ENCODE data around the gene MOXD1.

DNA sequence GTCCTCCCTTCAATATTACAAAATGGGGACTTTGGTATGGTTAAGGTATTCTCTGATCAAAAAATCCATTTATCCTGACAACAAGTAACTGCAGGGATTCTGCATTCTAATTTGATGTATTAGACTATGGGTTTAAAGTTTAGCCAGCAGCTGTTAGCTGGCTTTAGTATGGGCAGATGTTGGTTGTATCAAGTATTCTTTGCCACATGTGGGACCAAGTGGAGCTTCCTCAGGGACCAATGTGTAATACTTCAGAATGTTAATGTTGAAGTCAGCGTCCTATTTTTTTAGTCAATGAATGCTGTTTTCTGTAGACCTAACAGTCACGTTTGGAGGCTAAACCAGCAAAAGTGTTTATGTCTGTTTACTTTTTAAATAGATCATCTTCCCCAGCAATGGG, 41.4 kb downstream of the MOXD1 start:
- TF ChIP-seq, protein P1, sequence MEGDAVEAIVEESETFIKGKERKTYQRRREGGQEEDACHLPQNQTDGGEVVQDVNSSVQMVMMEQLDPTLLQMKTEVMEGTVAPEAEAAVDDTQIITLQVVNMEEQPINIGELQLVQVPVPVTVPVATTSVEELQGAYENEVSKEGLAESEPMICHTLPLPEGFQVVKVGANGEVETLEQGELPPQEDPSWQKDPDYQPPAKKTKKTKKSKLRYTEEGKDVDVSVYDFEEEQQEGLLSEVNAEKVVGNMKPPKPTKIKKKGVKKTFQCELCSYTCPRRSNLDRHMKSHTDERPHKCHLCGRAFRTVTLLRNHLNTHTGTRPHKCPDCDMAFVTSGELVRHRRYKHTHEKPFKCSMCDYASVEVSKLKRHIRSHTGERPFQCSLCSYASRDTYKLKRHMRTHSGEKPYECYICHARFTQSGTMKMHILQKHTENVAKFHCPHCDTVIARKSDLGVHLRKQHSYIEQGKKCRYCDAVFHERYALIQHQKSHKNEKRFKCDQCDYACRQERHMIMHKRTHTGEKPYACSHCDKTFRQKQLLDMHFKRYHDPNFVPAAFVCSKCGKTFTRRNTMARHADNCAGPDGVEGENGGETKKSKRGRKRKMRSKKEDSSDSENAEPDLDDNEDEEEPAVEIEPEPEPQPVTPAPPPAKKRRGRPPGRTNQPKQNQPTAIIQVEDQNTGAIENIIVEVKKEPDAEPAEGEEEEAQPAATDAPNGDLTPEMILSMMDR (IDR thresholded peaks at IDR 0.05; ENCODE audit: poor library complexity) = no peak
- TF ChIP-seq EZH2 (IDR thresholded peaks at IDR 0.05; ENCODE audit: borderline replicate concordance) (no peak), EZH2phosphoT487 (IDR thresholded peaks at IDR 0.05; ENCODE audit: low read depth, severe bottlenecking, unreplicated experiment) (no peak)

Data from hepatocyte (in vitro differentiated cells).